ENCODE measurements around the gene CD55. TPM values are rescaled to one million over a fixed set of nuclear protein-coding genes. Genes with fewer than 3 reads are reported as not detected.

Gene CD55, protein sequence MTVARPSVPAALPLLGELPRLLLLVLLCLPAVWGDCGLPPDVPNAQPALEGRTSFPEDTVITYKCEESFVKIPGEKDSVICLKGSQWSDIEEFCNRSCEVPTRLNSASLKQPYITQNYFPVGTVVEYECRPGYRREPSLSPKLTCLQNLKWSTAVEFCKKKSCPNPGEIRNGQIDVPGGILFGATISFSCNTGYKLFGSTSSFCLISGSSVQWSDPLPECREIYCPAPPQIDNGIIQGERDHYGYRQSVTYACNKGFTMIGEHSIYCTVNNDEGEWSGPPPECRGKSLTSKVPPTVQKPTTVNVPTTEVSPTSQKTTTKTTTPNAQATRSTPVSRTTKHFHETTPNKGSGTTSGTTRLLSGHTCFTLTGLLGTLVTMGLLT
- total RNA-seq = 11.5 and 14.7 TPM in 2 replicates

DNA sequence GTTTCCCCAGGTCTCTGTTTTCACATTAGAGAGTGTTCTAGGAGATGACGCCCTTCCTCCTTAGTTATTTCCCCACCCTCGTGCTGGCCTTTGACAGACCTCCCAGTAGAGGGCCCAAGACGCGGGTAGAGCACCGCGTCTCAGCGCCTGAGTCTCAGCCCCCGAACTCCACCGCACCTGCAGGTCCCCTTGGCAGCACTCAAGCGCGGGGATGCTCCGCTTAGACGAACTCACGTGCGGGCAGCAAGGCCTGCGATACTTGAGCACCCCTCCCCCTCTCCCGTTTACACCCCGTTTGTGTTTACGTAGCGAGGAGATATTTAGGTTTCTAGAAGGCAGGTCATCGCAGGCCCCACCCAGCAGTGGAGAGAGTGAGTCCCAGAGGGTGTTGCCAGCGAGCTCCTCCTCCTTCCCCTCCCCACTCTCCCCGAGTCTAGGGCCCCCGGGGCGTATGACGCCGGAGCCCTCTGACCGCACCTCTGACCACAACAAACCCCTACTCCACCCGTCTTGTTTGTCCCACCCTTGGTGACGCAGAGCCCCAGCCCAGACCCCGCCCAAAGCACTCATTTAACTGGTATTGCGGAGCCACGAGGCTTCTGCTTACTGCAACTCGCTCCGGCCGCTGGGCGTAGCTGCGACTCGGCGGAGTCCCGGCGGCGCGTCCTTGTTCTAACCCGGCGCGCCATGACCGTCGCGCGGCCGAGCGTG is at the start of gene CD55:
CD55 (plus strand) TSS at position 600 of the 711 bp plus-strand sequence; CDS start at position 688, 88 bp downstream.

Other genes starting within 250 kb of the CD55 start
- gene C4BPB, start 232.8 kb upstream of the CD55 start, total RNA-seq = not detected in 2 replicates
- not detected in 2 replicates for gene C4BPA, start 217.4 kb upstream of the CD55 start, total RNA-seq
- gene CR2, start 132.7 kb downstream of the CD55 start, total RNA-seq = not detected in 2 replicates
- not detected in 2 replicates for gene CR1, start 174.5 kb downstream of the CD55 start, total RNA-seq

Data from myometrial cell (primary cell).